GM12864 (cell line): ENCODE results near the gene CD33.

Source experiments
- DNase-seq: peaks from one replicate; pipeline ENCODE4 v3.0.0-alpha.2; 2011; ENCODE audit warnings: low read depth
- H3K4me3 ChIP-seq: 2 replicates; pipeline ENCODE4 v1.5.1; 2011; ENCODE audit warnings: mild to moderate bottlenecking, low read depth, low read length, control low read depth
- CTCF ChIP-seq: IDR thresholded peaks from 2 replicates; pipeline ENCODE4 v1.5.1; 2011; ENCODE audit warnings: low read depth, mild to moderate bottlenecking, moderate library complexity, low read length, control low read depth, inconsistent platforms; ENCODE audit errors: missing control alignments

CD33 gene

GRCh38 chr19:51226067-51226466 is 1.2 kb downstream of the CD33 start:
- peak overlapping the region; percentile 19; the same call in 1 of the 2 replicates for H3K4me3 ChIP-seq
- no peak for TF ChIP-seq CTCF
- DNase-seq = no peak

GRCh38 chr19:51227326-51227725 is 2.4 kb downstream of the CD33 start:
- no peak overlapping the region for H3K4me3 ChIP-seq
- TF ChIP-seq CTCF = no peak
- DNase-seq = no peak

- no peak overlapping the region for H3K4me3 ChIP-seq
- no peak for DNase-seq
- TF ChIP-seq CTCF = no peak
Observed at GRCh38 chr19:51227966-51228365, 3.1 kb downstream of the CD33 start.

- H3K4me3 ChIP-seq = no peak overlapping the region
Observed at GRCh38 chr19:51240866-51241265, 16.0 kb downstream of the CD33 start.

GRCh38 chr19:51242881-51243630 is 18.2 kb downstream of the CD33 start:
- no peak for TF ChIP-seq CTCF
- no peak overlapping the region for H3K4me3 ChIP-seq
- no peak for DNase-seq

More at GRCh38 chr19:51240866-51241265, 16.0 kb downstream of the CD33 start:
- no peak for DNase-seq
- TF ChIP-seq CTCF = no peak

- no peak for TF ChIP-seq CTCF
- H3K4me3 ChIP-seq = no peak overlapping the region
- no peak for DNase-seq
Observed at GRCh38 chr19:51246164-51246552, 21.3 kb downstream of the CD33 start.

GRCh38 chr19:51247972-51248590 is 23.2 kb downstream of the CD33 start:
- no peak overlapping the region for H3K4me3 ChIP-seq
- no peak for DNase-seq
- TF ChIP-seq CTCF = no peak
